Peyer's patch (tissue), 4 donors: ENCODE data around the gene VAV2. TPM values are rescaled to one million over a fixed set of nuclear protein-coding genes. Genes with fewer than 3 reads are reported as not detected.
A peak's percentile ranks its signal among the peaks of the same experiment; 100 is the strongest.

Experiments used
- DNase-seq, 3 donors: peaks; one replicate each; pipeline ENCODE4 v3.0.0-alpha.2; 2017 to 2019
- H3K27ac ChIP-seq, 4 donors: fragments of 200-600 bp; sonication (generic); one replicate each; pipeline ENCODE4 v1.5.1; 2016 to 2019
- H3K27me3 ChIP-seq, 2 donors: fragments of 200-600 bp; sonication (generic); one replicate each; pipeline ENCODE4 v1.5.1; 2019
- H3K36me3 ChIP-seq, 3 donors: fragments of 200-600 bp; sonication (generic); one replicate each; pipeline ENCODE4 v1.5.1; 2016 to 2019
- H3K4me1 ChIP-seq, 4 donors: fragments of 200-600 bp; sonication (generic); one replicate each; pipeline ENCODE4 v1.5.1; 2016 to 2019
- H3K4me3 ChIP-seq, 4 donors: fragments of 200-600 bp; sonication (generic); 1 replicate in 3 of 4; 2 replicates in 1 of 4; pipeline ENCODE4 v1.5.1; 2016 to 2019; ENCODE audit warnings: mild to moderate bottlenecking in 1 of 4
- H3K9me3 ChIP-seq, 4 donors: fragments of 200-600 bp; sonication (generic); one replicate each; pipeline ENCODE4 v1.5.1; 2016 to 2019; ENCODE audit warnings: mild to moderate bottlenecking in 1 of 4
- POLR2A ChIP-seq, 2 donors: fragments of 450-650 bp; IDR thresholded peaks; one replicate each; pipeline ENCODE4 v1.5.1; 2017; ENCODE audit warnings: antibody characterized with exemption in 2 of 2, mild to moderate bottlenecking in 2 of 2, moderate library complexity in 2 of 2
- total RNA-seq, 4 donors: library from RNA; depleted of rRNA; stranded (reverse); fragments of >200 nt; gene quantifications; one replicate each; pipeline ENCODE4 v1.1.0, GENCODE V29; 2016
- TF ChIP-seq, protein P1 (sequence below), 6 experiments: fragments of 450-650 bp in 4 of 6; fragments of 200-600 bp in 2 of 6; sonication (generic) in 1 of 6; IDR thresholded peaks; one replicate each; pipeline ENCODE4 v1.5.1; 2017 to 2019; ENCODE audit warnings: antibody characterized with exemption in 6 of 6, mild to moderate bottlenecking in 3 of 6, moderate library complexity in 1 of 6

VAV2 gene, protein sequence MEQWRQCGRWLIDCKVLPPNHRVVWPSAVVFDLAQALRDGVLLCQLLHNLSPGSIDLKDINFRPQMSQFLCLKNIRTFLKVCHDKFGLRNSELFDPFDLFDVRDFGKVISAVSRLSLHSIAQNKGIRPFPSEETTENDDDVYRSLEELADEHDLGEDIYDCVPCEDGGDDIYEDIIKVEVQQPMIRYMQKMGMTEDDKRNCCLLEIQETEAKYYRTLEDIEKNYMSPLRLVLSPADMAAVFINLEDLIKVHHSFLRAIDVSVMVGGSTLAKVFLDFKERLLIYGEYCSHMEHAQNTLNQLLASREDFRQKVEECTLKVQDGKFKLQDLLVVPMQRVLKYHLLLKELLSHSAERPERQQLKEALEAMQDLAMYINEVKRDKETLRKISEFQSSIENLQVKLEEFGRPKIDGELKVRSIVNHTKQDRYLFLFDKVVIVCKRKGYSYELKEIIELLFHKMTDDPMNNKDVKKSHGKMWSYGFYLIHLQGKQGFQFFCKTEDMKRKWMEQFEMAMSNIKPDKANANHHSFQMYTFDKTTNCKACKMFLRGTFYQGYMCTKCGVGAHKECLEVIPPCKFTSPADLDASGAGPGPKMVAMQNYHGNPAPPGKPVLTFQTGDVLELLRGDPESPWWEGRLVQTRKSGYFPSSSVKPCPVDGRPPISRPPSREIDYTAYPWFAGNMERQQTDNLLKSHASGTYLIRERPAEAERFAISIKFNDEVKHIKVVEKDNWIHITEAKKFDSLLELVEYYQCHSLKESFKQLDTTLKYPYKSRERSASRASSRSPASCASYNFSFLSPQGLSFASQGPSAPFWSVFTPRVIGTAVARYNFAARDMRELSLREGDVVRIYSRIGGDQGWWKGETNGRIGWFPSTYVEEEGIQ
- 10 to 100 TPM; 47.9 to 61.8 (median 58.9) TPM for total RNA-seq

DNA sequence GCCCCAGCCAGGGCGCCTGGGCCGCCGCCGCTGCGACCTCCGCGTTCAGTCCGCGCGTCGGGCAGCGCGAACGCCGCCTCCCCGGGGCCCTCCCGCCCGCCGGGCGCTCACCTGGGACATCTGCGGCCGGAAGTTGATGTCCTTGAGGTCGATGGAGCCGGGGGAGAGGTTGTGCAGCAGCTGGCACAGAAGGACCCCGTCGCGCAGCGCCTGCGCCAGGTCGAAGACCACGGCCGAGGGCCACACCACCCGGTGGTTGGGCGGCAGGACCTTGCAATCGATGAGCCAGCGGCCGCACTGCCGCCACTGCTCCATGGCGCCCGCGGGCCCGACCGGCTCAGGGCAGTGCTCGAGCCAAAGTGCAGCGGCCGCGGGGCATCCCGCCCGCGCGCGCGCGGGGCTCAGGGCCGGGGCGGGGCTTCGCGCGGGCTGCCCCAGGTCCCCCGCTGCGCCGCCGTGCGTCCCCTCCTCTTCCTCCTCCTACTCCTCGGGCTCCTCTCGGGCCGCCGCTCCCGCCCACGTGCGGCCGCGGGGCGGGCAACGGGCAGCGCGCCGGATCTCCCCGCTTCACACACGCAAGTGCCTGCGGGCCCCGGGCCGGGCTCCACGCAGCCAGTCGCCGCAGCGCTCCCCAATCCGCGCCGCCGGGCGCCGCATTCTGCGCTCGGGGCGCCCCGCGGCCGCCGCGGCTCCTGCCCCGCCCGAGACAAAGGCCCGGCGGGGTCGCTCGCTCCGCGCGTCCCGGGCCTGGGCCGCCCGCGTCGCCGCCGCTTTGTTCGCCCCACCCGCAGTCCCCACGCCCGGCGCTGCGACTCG, at the start of gene VAV2:
TSS of gene VAV2 (minus strand) at position 361 of the 816 bp plus-strand sequence. CDS start at position 315, 46 bp downstream.
- DNase-seq: peak; percentile 71 to 85 (median 82)
- Histone ChIP-seq H3K36me3 (no peaks in the 10 kb centered on the region), H3K4me1 (peaks cover 0 to 32% (median 18%) of the 10 kb centered on the region in 4 donors), H3K4me3 (peak within 1 kb of the TSS; percentile 59 to 94 (median 90)), H3K27me3 (no peaks in the 10 kb centered on the region), H3K9me3 (no peaks in the 10 kb centered on the region), H3K27ac (peak within 1 kb of the TSS; percentile 88 to 95 (median 92))
- TF ChIP-seq, protein P1, sequence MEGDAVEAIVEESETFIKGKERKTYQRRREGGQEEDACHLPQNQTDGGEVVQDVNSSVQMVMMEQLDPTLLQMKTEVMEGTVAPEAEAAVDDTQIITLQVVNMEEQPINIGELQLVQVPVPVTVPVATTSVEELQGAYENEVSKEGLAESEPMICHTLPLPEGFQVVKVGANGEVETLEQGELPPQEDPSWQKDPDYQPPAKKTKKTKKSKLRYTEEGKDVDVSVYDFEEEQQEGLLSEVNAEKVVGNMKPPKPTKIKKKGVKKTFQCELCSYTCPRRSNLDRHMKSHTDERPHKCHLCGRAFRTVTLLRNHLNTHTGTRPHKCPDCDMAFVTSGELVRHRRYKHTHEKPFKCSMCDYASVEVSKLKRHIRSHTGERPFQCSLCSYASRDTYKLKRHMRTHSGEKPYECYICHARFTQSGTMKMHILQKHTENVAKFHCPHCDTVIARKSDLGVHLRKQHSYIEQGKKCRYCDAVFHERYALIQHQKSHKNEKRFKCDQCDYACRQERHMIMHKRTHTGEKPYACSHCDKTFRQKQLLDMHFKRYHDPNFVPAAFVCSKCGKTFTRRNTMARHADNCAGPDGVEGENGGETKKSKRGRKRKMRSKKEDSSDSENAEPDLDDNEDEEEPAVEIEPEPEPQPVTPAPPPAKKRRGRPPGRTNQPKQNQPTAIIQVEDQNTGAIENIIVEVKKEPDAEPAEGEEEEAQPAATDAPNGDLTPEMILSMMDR (IDR thresholded peaks at IDR 0.05): peak in 1 of 6 experiments; percentile 1
- TF ChIP-seq POLR2A (IDR thresholded peaks at IDR 0.05): peak; percentile 54 to 59

DNA sequence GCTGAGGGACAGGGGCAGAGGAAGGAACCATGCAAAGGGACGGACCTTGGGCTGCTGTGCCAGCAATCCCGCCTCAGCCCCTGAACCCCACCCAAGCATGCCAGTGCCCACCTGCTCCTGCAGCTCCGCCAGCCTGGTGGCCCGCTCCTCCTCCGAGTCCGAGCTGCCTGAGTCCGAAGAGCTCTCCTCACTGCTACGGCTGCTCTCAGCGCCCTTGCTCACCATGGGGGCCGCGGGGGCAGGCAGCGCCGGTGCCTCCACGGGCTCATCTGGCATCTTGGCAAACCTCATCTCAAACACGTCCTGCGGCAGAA, 49.5 kb upstream of the VAV2 start:
- TF ChIP-seq POLR2A (IDR thresholded peaks at IDR 0.05): no peak
- TF ChIP-seq, protein P1 (IDR thresholded peaks at IDR 0.05): no peak
- no peak for DNase-seq
- H3K36me3 ChIP-seq: peaks cover 0 to 78% (median 0%) of the 10 kb centered on the region in 3 donors

DNA sequence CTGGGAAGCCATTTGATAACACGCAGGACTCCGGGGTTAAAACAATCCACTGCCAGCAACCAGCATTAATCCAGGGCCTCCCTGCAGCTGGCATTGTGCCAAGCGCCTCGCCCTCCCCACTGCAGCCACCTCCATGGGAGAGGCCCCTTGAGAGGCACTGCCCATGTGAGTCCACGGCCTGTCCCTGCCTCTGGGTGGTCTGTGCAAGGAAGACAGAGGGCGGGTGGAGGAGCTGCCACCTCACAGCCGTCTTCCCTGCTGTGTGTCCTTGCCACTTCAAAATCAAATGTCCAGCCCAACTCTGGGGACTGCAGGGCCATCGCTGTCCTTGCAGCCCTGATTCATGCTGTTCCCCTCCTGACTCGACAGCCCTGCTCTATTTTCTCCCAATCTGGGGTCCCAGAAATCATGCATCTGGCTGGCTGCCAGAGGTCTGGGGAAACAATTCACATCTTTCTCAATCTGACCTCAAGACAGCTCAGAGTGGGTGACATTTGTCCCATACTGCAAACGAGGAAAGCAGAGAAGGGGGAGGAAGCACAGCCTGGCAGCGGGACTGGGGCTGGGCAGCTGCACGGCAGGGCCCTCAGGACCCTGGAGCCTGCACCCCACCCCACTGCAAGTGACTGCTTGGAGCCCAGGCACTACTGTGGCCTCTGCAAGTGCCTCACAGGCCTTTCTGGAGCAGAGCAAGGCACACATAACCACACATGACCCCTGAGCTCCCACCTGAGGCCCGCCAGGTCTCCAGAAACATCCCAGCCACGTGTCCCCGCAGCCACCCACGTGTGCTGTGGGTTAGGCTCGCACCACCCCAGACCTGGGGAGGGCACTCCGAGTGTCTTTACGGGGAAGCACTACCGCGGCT, 48.9 kb upstream of the VAV2 start:
- no peak overlapping the region for H3K27ac ChIP-seq
- H3K4me3 ChIP-seq: no peak overlapping the region
- peaks cover 0 to 5% (median 0%) of the 10 kb centered on the region in 4 donors for H3K4me1 ChIP-seq
- no peaks in the 10 kb centered on the region for H3K9me3 ChIP-seq
- H3K36me3 ChIP-seq: peaks cover 0 to 77% (median 0%) of the 10 kb centered on the region in 3 donors
- no peak for DNase-seq
- no peaks in the 10 kb centered on the region for H3K27me3 ChIP-seq
- no peak for TF ChIP-seq POLR2A (IDR thresholded peaks at IDR 0.05)
- TF ChIP-seq, protein P1 (IDR thresholded peaks at IDR 0.05): no peak

More for the DNA sequence above, 49.5 kb upstream of the VAV2 start:
- Histone ChIP-seq H3K27me3 (no peaks in the 10 kb centered on the region), H3K4me3 (no peak overlapping the region), H3K4me1 (peaks cover 0 to 5% (median 0%) of the 10 kb centered on the region in 4 donors), H3K27ac (no peak overlapping the region), H3K9me3 (no peaks in the 10 kb centered on the region)

DNA sequence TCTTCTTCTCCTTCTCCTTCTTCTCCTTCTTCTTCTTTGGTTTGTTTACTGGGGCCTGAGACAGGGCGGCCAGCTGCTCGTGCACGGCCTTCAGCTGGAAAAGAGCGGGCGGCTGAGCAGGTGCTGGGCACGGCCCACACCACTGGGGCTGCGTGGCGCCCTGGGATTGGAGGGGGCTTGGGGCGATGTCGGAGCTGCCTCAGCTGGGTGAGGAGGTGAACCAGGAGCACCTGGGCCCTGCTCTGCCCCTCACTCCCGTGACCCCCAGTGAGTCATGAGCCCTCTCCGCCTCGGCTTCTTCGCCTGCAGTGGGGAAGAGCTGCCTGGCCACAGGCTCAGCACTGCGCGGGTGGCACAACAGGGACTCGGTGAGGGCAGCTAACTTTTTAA, 48.0 kb upstream of the VAV2 start:
- H3K27me3 ChIP-seq: no peaks in the 10 kb centered on the region
- H3K36me3 ChIP-seq: peaks cover 0 to 77% (median 0%) of the 10 kb centered on the region in 3 donors
- H3K4me1 ChIP-seq: peaks cover 0 to 5% (median 0%) of the 10 kb centered on the region in 4 donors
- DNase-seq: no peak
- TF ChIP-seq, protein P1 (IDR thresholded peaks at IDR 0.05): no peak
- no peak for TF ChIP-seq POLR2A (IDR thresholded peaks at IDR 0.05)
- H3K9me3 ChIP-seq: no peaks in the 10 kb centered on the region
- no peak overlapping the region for H3K27ac ChIP-seq
- no peak overlapping the region for H3K4me3 ChIP-seq
